Endothelial cell of umbilical vein (primary cell): ENCODE data around the gene PCDH15. TPM values are rescaled to one million over a fixed set of nuclear protein-coding genes. Genes with fewer than 3 reads are reported as not detected.

Source experiments
- BruUV-seq: library from RNA; stranded (reverse); fragments of 400-500 nt; replicated peaks from 2 replicates; lab custom pipeline; 2021; lab: Mats Ljungman, UMichigan
- CTCF ChIA-PET: fragments of 300-600, 350-600 bp; sonication (Branson Sonifier 250); formaldehyde crosslinking; loops from one replicate; lab custom pipeline; 2021; ENCODE audit warnings: antibody characterized with exemption, inconsistent platforms; lab: Charles Lee
- POLR2A ChIA-PET: fragments of 300-600, 350-600 bp; sonication (Branson Sonifier 250); formaldehyde crosslinking; loops from one replicate; lab custom pipeline; 2021; ENCODE audit warnings: antibody characterized with exemption, inconsistent platforms; lab: Charles Lee
- DNase-seq: peaks from one replicate; pipeline ENCODE4 v3.0.0-alpha.2; 2011; ENCODE audit warnings: low read depth, low spot score
- FAIRE-seq: peaks from 2 replicates; lab custom pipeline; 2011; peaks lifted over from hg19 to GRCh38; lab: Jason Lieb, UNC
- H2AFZ ChIP-seq: 2 replicates; pipeline ENCODE4 v1.6.0; 2012; ENCODE audit warnings: low read depth, low read length, control low read depth, inconsistent platforms
- H3K27ac ChIP-seq: 2 replicates; pipeline ENCODE4 v1.5.1; 2011; ENCODE audit warnings: low read depth, mild to moderate bottlenecking, control low read depth, low read length, moderate library complexity; ENCODE audit not compliant: insufficient read depth
- H3K27me3 ChIP-seq, 2 experiments: 2 replicates each; pipeline versions ENCODE4 v1.6.0 to v1.6.1; 2011; ENCODE audit warnings: low read length in 2 of 2, mixed read lengths in 1 of 2; ENCODE audit not compliant: control insufficient read depth in 2 of 2, insufficient read depth in 2 of 2
- H3K36me3 ChIP-seq, 2 experiments: 2 replicates in 1 of 2; 3 replicates in 1 of 2; pipeline ENCODE4 v1.5.1; 2011; ENCODE audit warnings: low read length in 2 of 2, mild to moderate bottlenecking in 1 of 2, moderate library complexity in 1 of 2; ENCODE audit not compliant: control insufficient read depth in 2 of 2, insufficient read depth in 2 of 2; ENCODE audit errors: extremely low read depth in 1 of 2
- H3K4me1 ChIP-seq: 3 replicates; pipeline ENCODE4 v1.5.1; 2011; ENCODE audit warnings: mild to moderate bottlenecking, low read length; ENCODE audit not compliant: control insufficient read depth, insufficient read depth; ENCODE audit errors: extremely low read depth
- H3K4me2 ChIP-seq: 2 replicates; pipeline ENCODE4 v1.6.1; 2011; ENCODE audit warnings: low read length, control low read depth, mixed read lengths; ENCODE audit not compliant: insufficient read depth
- H3K4me3 ChIP-seq, 3 experiments: fragments of 200-600 bp in 1 of 3; sonication (generic), shearing (Covaris generic) in 1 of 3; replicated peaks in 1 of 3; 2 replicates each; pipeline ENCODE4 v1.5.1; 2011 to 2016; ENCODE audit warnings: control low read depth in 3 of 3, low read length in 3 of 3, mild to moderate bottlenecking in 2 of 3, inconsistent platforms in 1 of 3, low read depth in 1 of 3, moderate library complexity in 1 of 3; ENCODE audit not compliant: insufficient read depth in 1 of 3
- H3K79me2 ChIP-seq: 2 replicates; pipeline ENCODE4 v1.6.0; 2012; ENCODE audit warnings: low read length, inconsistent platforms; ENCODE audit not compliant: control insufficient read depth, insufficient read depth
- H3K9ac ChIP-seq: replicated peaks from 2 replicates; pipeline ENCODE3; 2011; ENCODE audit warnings: low read length, control low read depth; ENCODE audit not compliant: insufficient read depth; ENCODE audit errors: extremely low read depth
- H3K9me1 ChIP-seq: replicated peaks from 3 replicates; pipeline ENCODE4 v1.6.0; 2011; ENCODE audit warnings: mild to moderate bottlenecking, low read length; ENCODE audit not compliant: control insufficient read depth, insufficient read depth; ENCODE audit errors: extremely low read depth
- H3K9me3 ChIP-seq: replicated peaks from 2 replicates; pipeline ENCODE4 v1.5.1; 2012; ENCODE audit warnings: low read length, inconsistent platforms; ENCODE audit not compliant: control insufficient read depth, insufficient read depth
- H4K20me1 ChIP-seq: replicated peaks from 2 replicates; pipeline ENCODE3; 2011; ENCODE audit warnings: mild to moderate bottlenecking, low read length; ENCODE audit not compliant: control insufficient read depth, insufficient read depth; ENCODE audit errors: extremely low read depth
- EZH2 ChIP-seq: IDR thresholded peaks from 2 replicates; pipeline ENCODE4 v1.6.1; 2012; ENCODE audit warnings: borderline replicate concordance, low read depth, mild to moderate bottlenecking, moderate library complexity, low read length, inconsistent platforms; ENCODE audit not compliant: severe bottlenecking
- FOS ChIP-seq: IDR thresholded peaks from 2 replicates; pipeline ENCODE4 v1.6.1; 2011; ENCODE audit warnings: mild to moderate bottlenecking, low read length, moderate library complexity, borderline replicate concordance; ENCODE audit not compliant: insufficient read depth
- GATA2 ChIP-seq: IDR thresholded peaks from 2 replicates; pipeline ENCODE4 v1.7.0; 2011; ENCODE audit warnings: low read depth, mild to moderate bottlenecking, moderate library complexity, mixed read lengths, low read length; ENCODE audit not compliant: insufficient read length, insufficient read depth
- JUN ChIP-seq: IDR thresholded peaks from 2 replicates; pipeline ENCODE4 v1.6.1; 2011; ENCODE audit warnings: borderline replicate concordance, low read depth; ENCODE audit not compliant: insufficient read length, insufficient read depth
- MAX ChIP-seq: IDR thresholded peaks from 2 replicates; pipeline ENCODE4 v1.6.1; 2011; ENCODE audit not compliant: insufficient read depth, insufficient read length
- MYC ChIP-seq: IDR thresholded peaks from one replicate; pipeline ENCODE4 v1.6.1; 2011; ENCODE audit warnings: mild to moderate bottlenecking, low read depth, low read length
- POLR2A ChIP-seq: IDR thresholded peaks from 2 replicates; pipeline ENCODE4 v1.6.1; 2012; ENCODE audit warnings: low read depth, mild to moderate bottlenecking, control low read depth, low read length
- POLR2AphosphoS5 ChIP-seq: IDR thresholded peaks from 2 replicates; pipeline ENCODE4 v1.6.1; 2012; ENCODE audit warnings: low read depth, mild to moderate bottlenecking, control low read depth, low read length, moderate library complexity; ENCODE audit not compliant: insufficient read depth
- dilution Hi-C: fragments of 300-500 bp; cut with MboI; formaldehyde crosslinking; loops from one replicate; pipeline ENCODE4 v1.15.0; 2019; ENCODE audit warnings: low sequenced_read_pairs; ENCODE audit not compliant: extremely low pct_ligation_motif_present
- intact Hi-C: fragments of 100-400 bp; cut with micrococcal nuclease; formaldehyde crosslinking; loops from one replicate; pipeline ENCODE4 v1.10.0; 2022
- polyA plus RNA-seq, 4 experiments: library from polyadenylated mRNA; depleted of rRNA in 3 of 4; stranded (reverse) in 3 of 4; unstranded in 1 of 4; fragments of >200 nt; gene quantifications; 2 replicates each; pipeline versions ENCODE4 v1.2.1 to v1.2.3, GENCODE V29; 2011 to 2012; ENCODE audit warnings: missing spikeins in 1 of 4
- total RNA-seq: library from RNA; stranded (reverse); gene quantifications from 2 replicates; pipeline ENCODE4 v1.2.3, GENCODE V29; 2021
- TF ChIP-seq, protein P1 (sequence below), 2 donors: IDR thresholded peaks; 1 replicate in 1 of 2; 2 replicates in 1 of 2; pipeline ENCODE4 v1.5.1; 2011; ENCODE audit warnings: low read length in 2 of 2, mild to moderate bottlenecking in 2 of 2, moderate library complexity in 2 of 2, control low read depth in 1 of 2, inconsistent platforms in 1 of 2, low read depth in 1 of 2; ENCODE audit not compliant: insufficient read depth in 1 of 2; ENCODE audit errors: extremely low read depth in 1 of 2

PCDH15 gene
- total and polyA plus RNA-seq, 2 donors (not counting 3 experiments of a cell fraction or from before 2014, with no cell fraction given) = 0.04 TPM; not detected in 1

- POLR2A ChIA-PET = no interaction called here
- FAIRE-seq (no peak), DNase-seq (peak; percentile 52)
- Histone ChIP-seq H3K79me2 (no peaks in the 10 kb centered on the region), H3K4me1 (no peaks in the 10 kb centered on the region), H3K4me3 (no peak overlapping the region), H3K9ac (no peak overlapping the region), H3K9me1 (no peaks in the 10 kb centered on the region), H3K9me3 (no peaks in the 10 kb centered on the region), H4K20me1 (no peaks in the 10 kb centered on the region), H2AFZ (peak overlapping the region; percentile 23), H3K27me3 (no peaks in the 10 kb centered on the region), H3K27ac (no peak overlapping the region), H3K4me2 (no peak overlapping the region), H3K36me3 (no peaks in the 10 kb centered on the region)
- intact Hi-C loops (no loop called here), dilution Hi-C loops (no loop called here)
- no TSS peak for BruUV-seq
- CTCF ChIA-PET = interaction anchor here (0.9 to 1.4 kb wide), 3 partner anchors 13 to 142 kb away, joined by 3 to 5 read pairs (median 3); no protein-coding TSS in a partner anchor
- no peak for TF ChIP-seq POLR2AphosphoS5
- TF ChIP-seq JUN = no peak
- TF ChIP-seq MYC = no peak
- no peak for TF ChIP-seq MAX
- no peak for TF ChIP-seq EZH2
- TF ChIP-seq, protein P1, sequence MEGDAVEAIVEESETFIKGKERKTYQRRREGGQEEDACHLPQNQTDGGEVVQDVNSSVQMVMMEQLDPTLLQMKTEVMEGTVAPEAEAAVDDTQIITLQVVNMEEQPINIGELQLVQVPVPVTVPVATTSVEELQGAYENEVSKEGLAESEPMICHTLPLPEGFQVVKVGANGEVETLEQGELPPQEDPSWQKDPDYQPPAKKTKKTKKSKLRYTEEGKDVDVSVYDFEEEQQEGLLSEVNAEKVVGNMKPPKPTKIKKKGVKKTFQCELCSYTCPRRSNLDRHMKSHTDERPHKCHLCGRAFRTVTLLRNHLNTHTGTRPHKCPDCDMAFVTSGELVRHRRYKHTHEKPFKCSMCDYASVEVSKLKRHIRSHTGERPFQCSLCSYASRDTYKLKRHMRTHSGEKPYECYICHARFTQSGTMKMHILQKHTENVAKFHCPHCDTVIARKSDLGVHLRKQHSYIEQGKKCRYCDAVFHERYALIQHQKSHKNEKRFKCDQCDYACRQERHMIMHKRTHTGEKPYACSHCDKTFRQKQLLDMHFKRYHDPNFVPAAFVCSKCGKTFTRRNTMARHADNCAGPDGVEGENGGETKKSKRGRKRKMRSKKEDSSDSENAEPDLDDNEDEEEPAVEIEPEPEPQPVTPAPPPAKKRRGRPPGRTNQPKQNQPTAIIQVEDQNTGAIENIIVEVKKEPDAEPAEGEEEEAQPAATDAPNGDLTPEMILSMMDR (IDR thresholded peaks at IDR 0.05; ENCODE audit: extremely low read depth in 1 of 2, insufficient read depth in 1 of 2, low read depth in 1 of 2, low read length in 2 of 2) = no peak
- TF ChIP-seq GATA2 = no peak
- TF ChIP-seq POLR2A = no peak
- TF ChIP-seq FOS = no peak
Observed at GRCh38 chr10:54550016-54550415, 251.0 kb downstream of the PCDH15 start.
